ENCODE data around the gene GPSM1. TPM values are rescaled to one million over a fixed set of nuclear protein-coding genes. Genes with fewer than 3 reads are reported as not detected.

Gene GPSM1
- total RNA-seq, 1 donor: 48.5 TPM

DNA sequence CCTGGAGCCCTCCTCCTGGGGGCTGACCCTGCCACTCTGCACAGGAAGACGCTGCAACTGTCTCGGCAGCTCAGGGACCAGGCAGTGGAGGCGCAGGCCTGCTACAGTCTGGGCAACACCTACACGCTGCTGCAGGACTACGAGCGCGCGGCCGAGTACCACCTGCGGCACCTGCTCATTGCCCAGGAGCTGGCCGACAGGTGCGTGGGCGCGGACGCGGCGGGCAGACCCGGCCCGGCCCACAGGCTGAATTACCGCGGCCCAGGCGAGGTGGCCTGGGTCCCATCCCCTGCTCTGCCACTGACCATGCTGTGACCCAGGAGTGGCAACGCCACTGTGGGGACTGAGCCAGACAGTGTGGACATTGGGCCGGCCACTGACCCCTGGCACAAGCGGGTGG lies 11.2 kb downstream of the GPSM1 start:
- TF ChIP-seq, protein P1, sequence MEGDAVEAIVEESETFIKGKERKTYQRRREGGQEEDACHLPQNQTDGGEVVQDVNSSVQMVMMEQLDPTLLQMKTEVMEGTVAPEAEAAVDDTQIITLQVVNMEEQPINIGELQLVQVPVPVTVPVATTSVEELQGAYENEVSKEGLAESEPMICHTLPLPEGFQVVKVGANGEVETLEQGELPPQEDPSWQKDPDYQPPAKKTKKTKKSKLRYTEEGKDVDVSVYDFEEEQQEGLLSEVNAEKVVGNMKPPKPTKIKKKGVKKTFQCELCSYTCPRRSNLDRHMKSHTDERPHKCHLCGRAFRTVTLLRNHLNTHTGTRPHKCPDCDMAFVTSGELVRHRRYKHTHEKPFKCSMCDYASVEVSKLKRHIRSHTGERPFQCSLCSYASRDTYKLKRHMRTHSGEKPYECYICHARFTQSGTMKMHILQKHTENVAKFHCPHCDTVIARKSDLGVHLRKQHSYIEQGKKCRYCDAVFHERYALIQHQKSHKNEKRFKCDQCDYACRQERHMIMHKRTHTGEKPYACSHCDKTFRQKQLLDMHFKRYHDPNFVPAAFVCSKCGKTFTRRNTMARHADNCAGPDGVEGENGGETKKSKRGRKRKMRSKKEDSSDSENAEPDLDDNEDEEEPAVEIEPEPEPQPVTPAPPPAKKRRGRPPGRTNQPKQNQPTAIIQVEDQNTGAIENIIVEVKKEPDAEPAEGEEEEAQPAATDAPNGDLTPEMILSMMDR (IDR thresholded peaks at IDR 0.05; ENCODE audit: insufficient read depth, low read length): no peak
- DNase-seq (ENCODE audit: low read depth): no peak
- no peak overlapping the region for H3K4me3 ChIP-seq (ENCODE audit: low read depth, low read length)

DNA sequence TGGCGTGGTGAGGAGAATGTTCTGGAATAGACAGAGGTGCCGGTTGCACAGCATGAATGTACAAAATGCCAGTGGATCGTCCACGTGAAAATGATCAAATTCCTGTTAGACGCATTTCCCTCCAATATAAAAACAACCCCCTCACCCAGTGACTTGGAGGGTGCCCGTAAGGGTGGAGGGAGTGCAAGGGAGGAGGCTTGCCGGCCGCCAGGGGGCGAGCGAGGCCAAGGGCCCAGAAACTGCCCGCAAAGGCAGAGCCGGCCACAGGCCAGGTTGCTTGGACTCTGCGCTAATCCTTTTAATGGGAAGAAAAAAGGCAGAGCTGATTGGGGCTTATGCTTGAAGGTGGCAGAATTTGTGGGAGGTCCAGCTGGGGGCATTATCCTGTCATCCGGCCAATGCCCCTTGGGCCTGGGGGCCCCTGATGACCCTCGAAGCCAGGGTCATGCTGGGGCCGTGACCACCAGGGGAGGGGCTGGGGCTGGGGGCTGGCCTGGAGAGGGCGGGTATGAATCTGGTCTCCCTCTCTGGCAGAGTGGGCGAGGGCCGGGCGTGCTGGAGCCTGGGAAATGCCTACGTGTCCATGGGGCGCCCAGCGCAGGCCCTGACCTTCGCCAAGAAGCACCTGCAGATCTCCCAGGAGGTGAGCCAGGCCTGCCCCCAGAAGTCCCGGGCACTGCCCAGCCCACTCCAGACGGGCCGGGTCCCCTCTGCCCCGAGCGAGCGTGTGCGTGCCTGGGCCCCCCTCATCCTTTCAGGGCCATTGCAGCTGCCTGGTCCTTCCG lies 12.0 kb downstream of the GPSM1 start:
- H3K4me3 ChIP-seq (ENCODE audit: low read depth, low read length): no peak overlapping the region
- TF ChIP-seq, protein P1 (IDR thresholded peaks at IDR 0.05; ENCODE audit: insufficient read depth, low read length): peak; percentile 94
- DNase-seq (ENCODE audit: low read depth): peak; percentile 69

DNA sequence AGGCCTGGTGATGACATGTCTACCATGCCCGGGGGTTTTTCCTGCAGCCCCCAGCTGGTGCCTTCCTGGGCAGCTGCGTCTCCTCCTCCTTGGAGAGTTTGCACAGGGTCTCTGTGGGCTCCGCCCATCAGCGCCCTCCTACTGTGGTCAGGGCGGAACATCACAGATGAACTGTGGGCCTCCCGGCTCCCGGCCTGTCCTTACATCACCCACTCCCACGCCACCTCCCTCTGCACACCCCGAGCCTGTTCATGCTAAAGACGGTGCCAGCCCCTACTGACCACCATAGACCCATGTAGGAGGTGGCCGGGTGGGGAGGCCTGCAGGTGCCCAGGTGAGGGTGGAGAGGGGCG lies 12.6 kb downstream of the GPSM1 start:
- H3K4me3 ChIP-seq (ENCODE audit: low read depth, low read length): no peak overlapping the region
- DNase-seq (ENCODE audit: low read depth): no peak
- TF ChIP-seq, protein P1 (IDR thresholded peaks at IDR 0.05; ENCODE audit: insufficient read depth, low read length): no peak

DNA sequence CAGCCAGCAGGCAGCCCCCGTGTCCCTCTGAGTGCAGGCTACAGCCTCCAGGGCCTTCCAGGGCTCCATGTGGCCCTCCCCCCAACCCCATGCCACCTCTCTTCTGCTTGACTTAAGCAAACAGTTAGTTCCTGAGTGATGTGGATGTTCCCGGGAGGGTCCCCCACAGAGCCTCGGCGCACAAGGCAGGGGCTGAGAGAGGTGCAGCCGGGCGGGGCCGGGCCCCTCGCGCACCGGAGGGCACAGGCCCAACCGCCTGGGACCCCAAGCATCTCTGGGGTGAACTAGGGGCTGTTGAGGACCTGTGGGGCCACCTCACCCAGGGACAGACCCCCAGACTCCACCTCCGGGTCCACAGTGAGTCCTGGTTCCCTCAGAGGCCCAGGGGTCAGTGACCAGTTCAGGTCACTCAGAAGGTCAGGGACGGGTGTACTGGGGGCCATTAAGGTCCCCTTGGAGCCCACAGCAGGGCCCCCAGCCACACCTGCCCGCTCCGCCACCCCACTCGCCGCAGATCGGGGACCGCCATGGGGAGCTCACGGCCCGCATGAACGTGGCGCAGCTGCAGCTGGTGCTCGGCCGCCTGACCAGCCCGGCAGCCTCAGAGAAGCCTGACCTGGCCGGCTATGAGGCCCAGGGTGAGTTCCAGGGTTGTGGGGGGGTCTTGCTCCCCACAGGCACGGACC lies 13.2 kb downstream of the GPSM1 start:
- no peak overlapping the region for H3K4me3 ChIP-seq (ENCODE audit: low read depth, low read length)
- TF ChIP-seq, protein P1 (IDR thresholded peaks at IDR 0.05; ENCODE audit: insufficient read depth, low read length): no peak
- DNase-seq (ENCODE audit: low read depth): no peak

DNA sequence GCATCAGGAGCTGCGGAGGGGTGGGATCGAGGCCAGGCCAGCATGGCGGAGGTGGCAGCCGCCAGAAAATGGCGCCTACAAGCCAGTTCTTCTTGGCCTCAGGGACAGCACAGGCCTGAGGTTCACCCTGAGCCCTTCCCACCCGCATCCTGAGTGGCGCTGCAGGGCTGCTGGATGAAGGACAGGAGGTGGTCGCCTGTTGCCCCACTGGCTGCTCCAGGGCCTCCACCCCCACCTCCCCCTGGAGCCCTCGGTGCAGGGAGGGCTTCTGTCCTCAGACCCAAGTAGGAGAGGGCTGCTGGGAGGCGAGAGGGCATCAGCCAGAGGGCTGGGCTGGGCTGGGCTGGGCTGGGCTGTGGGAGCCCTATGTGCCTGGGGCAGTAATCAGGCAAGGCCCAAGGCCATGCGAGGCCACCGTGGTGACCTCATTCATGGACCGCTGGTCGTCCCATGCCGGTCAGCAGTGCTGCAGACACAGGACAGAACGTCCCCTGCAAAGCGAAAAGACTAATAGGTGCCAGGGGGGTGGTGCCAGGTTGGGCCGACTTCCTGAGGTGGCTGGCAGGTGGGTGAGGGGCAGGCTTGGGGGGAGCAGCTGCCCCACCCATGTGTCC lies 13.8 kb downstream of the GPSM1 start:
- DNase-seq (ENCODE audit: low read depth): no peak
- no peak overlapping the region for H3K4me3 ChIP-seq (ENCODE audit: low read depth, low read length)
- TF ChIP-seq, protein P1 (IDR thresholded peaks at IDR 0.05; ENCODE audit: insufficient read depth, low read length): no peak

DNA sequence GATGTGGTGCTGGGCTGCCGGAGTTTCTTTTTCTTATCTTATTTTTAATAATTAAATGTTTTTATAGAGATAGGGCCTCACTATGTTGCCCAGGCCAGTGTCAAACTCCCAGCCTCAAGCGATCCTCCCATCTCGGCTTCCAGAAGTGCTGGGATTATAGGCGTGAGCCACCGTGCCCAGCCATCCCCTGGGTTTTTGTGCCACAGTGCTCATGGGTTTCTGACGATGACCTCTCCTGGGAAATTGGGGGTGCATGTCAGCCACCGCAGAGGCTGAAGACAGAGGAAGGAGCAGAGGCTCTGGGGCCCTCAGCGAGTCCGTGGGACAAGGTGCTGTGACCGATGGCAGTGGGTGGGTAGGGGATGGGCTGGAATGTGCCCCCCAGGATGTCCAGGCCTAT lies 14.4 kb downstream of the GPSM1 start:
- DNase-seq (ENCODE audit: low read depth): no peak
- H3K4me3 ChIP-seq (ENCODE audit: low read depth, low read length): no peak overlapping the region
- TF ChIP-seq, protein P1 (IDR thresholded peaks at IDR 0.05; ENCODE audit: insufficient read depth, low read length): no peak
